ENCODE results near the gene PCSK6.
"Not testable (repeated sequence)": the region's sequence is repeated elsewhere in the genome, so short reads cannot be mapped to it uniquely, and the experiment has no call there.

Gene PCSK6

GRCh38 chr15:101396484-101397261, 92.8 kb downstream of the PCSK6 start:
- no peak for DNase-seq

- DNase-seq, result no peak
These were observed 94.9 kb downstream of the PCSK6 start for GRCh38 chr15:101394654-101395053.

GRCh38 chr15:101394056-101394630, 95.4 kb downstream of the PCSK6 start:
- DNase-seq, result no peak

GRCh38 chr15:101393172-101393571, 96.3 kb downstream of the PCSK6 start:
- no peak for DNase-seq

DNA sequence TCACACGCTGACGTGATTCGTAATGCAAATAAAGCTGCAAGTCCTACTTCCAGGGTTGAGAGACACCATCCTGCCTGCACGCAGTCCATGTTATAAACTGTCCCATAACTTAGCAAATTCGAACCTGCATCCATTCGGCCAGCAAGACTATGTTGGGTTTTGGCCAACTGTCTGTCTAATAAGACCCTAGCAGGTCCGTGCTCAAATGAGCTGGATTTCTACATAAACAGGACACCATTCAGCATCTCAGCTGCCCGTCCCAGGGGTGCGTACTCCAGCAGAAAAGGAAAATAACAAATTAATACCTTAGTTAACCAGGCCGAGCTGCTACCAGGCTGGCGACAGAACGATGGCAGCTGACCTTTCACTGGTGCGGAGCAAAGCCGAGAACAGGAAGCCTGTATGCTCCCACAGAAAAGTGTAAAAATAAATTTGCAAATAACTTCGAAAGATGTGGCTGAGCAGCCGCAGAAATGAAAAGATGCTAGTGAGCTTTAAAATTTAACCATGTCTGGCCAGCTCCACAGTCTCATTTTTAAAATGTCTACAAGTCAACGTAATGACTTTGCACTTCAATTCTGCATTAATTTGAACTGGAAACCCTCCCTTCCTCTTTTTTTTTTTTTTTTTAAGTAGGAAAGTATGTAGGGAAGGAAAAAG, 97.4 kb downstream of the PCSK6 start:
- DNase-seq, result no peak

DNA sequence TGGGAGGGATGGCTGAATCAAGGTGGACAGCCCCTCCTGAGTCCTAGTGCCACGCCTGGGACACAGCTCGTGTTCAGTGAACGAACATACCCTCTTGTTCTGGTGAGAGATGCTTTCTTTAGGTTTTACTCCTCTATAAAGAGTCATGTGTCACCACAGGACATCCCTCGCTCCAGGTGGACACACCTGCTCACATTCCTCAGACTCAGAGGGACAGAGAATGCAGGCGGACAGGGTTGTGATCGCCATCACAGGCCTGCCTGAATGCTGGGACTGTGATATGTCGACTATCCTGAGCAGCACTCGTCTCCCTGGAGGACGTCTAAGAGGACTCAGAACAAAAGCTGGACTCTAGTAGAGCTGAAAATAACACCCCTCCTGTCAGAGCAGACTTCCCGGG, 98.1 kb downstream of the PCSK6 start:
- no peak for DNase-seq

- DNase-seq, result no peak
These were observed 99.0 kb downstream of the PCSK6 start for GRCh38 chr15:101390462-101390861.

- DNase-seq, result no peak
These were observed 99.4 kb downstream of the PCSK6 start for GRCh38 chr15:101390060-101390459.

GRCh38 chr15:101389362-101389761, 100.1 kb downstream of the PCSK6 start:
- no peak for DNase-seq

- DNase-seq, result no peak
These were observed 101.5 kb downstream of the PCSK6 start for GRCh38 chr15:101388046-101388445.

- no peak for DNase-seq
These were observed 101.9 kb downstream of the PCSK6 start for GRCh38 chr15:101387574-101387973.

DNA sequence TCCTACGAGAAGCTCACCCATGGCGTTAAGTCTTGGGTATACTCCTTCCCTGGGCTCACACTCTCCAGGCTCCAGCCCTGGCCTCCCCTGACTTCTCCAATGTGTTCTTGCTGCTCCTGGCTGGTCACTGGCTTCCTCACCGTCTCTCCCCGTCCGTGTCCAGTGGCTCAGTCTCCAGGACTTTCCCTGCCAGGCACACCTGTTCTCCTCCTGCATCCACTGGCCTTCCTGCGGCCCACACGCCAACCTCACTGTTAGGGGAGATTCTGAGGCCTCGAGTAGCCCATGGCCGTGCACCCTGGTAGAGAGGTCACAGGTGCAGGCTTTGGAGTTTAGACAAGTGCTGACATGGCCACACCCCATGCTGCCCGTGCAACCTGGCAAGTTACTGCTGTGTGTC, 102.5 kb downstream of the PCSK6 start:
- no peak for DNase-seq

- no peak for DNase-seq
These were observed 103.5 kb downstream of the PCSK6 start for GRCh38 chr15:101386006-101386405.

GRCh38 chr15:101384276-101384675, 105.2 kb downstream of the PCSK6 start:
- DNase-seq, result no peak

DNA sequence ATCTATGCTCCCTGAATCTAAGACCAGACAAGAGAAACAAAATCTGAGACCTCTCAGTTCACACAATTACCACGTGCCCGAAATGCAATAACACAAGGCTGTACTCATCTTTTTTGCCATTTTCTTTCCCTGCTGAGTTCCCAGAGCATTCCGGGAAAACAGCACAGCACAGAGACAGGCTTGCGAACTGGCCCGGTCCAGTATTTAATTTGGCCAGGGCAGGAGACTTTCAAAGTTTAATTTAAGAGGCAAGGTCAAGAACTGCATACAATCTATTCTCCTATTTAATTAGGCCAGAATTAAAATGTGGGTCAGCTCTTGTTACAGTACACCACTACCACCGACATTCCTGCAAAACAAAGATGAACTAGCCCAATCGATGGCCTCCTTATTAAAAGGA, 107.0 kb downstream of the PCSK6 start:
- DNase-seq, result no peak

DNA sequence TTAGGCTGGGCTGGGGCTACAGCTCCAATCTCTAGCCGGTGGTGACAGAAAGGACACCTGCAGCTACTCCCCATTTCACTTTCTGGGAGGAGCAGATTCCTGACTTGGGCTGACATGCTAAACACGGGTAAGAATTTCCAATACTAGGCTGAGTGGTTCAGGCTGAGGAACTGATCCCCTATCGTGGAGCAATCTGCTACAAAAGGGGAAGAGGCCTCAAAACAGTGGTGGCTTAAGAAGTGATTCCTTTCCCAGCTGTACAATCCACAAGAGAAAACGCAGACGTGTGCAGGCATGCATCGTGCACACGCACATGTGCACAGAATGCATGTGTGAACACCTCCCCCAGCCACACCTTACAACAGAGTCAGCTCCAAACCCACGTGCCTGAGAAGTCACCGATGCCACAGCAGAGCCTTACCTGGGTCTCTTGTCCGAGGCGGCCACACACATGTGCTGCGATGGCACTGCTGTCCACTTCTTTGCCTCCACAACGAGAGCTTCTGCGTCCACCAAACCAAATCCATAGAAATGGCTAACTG, 107.8 kb downstream of the PCSK6 start:
- peak; percentile 37 to 48 for DNase-seq

- no peak for DNase-seq
These were observed 109.4 kb downstream of the PCSK6 start for GRCh38 chr15:101380146-101380545.

GRCh38 chr15:101379647-101380046, 109.9 kb downstream of the PCSK6 start:
- DNase-seq, result no peak

- no peak for DNase-seq
These were observed 110.6 kb downstream of the PCSK6 start for GRCh38 chr15:101378879-101379278.

- DNase-seq, result no peak
These were observed 111.2 kb downstream of the PCSK6 start for GRCh38 chr15:101378171-101378755.

DNA sequence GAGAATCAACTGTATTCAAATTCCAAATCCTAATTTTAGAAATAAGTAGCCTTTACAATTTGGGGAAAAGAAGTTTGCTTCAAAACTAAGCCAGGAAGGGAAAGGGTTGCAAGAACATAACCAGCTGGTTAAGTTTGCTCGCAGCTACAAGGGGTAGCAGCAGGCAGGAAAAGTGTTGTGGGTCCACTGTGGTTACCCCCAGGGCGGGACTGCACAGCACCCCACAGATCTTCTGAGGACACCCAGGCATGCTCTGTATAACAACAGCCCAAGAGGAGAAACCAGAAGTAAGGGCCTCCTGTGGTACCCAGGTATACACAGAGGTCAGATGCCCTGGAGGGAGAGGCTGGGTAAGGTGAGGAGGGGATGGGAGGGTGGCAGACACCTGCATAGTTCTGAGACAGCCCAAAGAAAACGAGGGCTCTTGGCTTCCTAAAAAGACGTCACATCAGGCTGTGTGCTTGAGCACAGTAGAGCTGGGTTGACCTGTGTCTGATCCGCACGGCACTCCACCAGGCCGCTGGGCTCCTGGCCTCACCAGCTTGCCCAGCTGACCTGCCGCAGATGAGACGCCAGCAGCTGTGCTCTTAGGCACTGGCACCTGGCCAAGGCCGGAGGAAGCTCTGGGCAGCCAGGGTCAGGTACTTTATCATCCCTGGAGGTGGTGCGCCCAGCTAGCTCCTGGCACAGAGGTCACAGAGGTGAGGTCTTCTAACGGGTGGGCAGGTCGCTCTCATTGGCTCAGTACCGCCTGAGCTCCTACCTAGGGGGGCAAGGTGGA, 112.7 kb downstream of the PCSK6 start:
- no peak for DNase-seq

GRCh38 chr15:101375006-101375405, 114.5 kb downstream of the PCSK6 start:
- not testable (repeated sequence) for DNase-seq
